GM12878 (cell line): ENCODE data around the gene PLXND1. TPM values are rescaled to one million over a fixed set of nuclear protein-coding genes. Genes with fewer than 3 reads are reported as not detected.

Experiments used
- ATAC-seq: fragments of 200-7000 bp; cut with Tn5 transposase; 3 replicates; pipeline ENCODE4 v1.9.1; 2020; ENCODE audit warnings: mild to moderate bottlenecking, moderate library complexity
- BruUV-seq: library from RNA; stranded (reverse); fragments of 400-500 nt; replicated peaks from 2 replicates; lab custom pipeline; 2021; lab: Mats Ljungman, UMichigan
- CTCF ChIA-PET: fragments of 300-600 bp; sonication (Branson Sonifier 250); formaldehyde crosslinking; extraction: SDS; loops from one replicate; lab custom pipeline; 2021; ENCODE audit warnings: inconsistent platforms; lab: Yijun Ruan, JAX
- POLR2A ChIA-PET: fragments of 350-600 bp; formaldehyde crosslinking; extraction: SDS; loops from one replicate; lab custom pipeline; 2021; ENCODE audit warnings: inconsistent platforms; lab: Charles Lee
- RAD21 ChIA-PET: fragments of 300-600 bp; sonication (Branson Sonifier 250); formaldehyde crosslinking; loops from one replicate; lab custom pipeline; 2023; ENCODE audit warnings: antibody characterized with exemption; ENCODE audit not compliant: unreplicated experiment; lab: Charles Lee
- SMC1A ChIA-PET: fragments of 300-600 bp; sonication (Branson Sonifier 250); formaldehyde crosslinking; loops from one replicate; lab custom pipeline; 2023; ENCODE audit not compliant: unreplicated experiment, uncharacterized antibody; lab: Charles Lee
- DNase-seq: peaks from one replicate; pipeline ENCODE4 v3.0.0-alpha.2; 2011; ENCODE audit warnings: low read depth, low spot score
- FAIRE-seq: peaks from 3 replicates; lab custom pipeline; 2011; peaks lifted over from hg19 to GRCh38; lab: Jason Lieb, UNC
- H2AFZ ChIP-seq: 2 replicates; pipeline ENCODE4 v1.6.0; 2011; ENCODE audit warnings: low read depth, low read length, control low read depth; ENCODE audit not compliant: control insufficient read depth
- H3K27ac ChIP-seq: 2 replicates; pipeline ENCODE4 v1.5.1; 2011; ENCODE audit warnings: control low read depth; ENCODE audit not compliant: control insufficient read depth, insufficient read depth
- H3K27me3 ChIP-seq, 2 experiments: replicated peaks in 1 of 2; 2 replicates each; pipeline versions ENCODE4 v1.6.0 to v1.6.1; 2011; ENCODE audit warnings: low read length in 1 of 2; ENCODE audit not compliant: control insufficient read depth in 2 of 2, insufficient read depth in 2 of 2
- H3K36me3 ChIP-seq, 2 experiments: 2 replicates each; pipeline ENCODE4 v1.5.1; 2011; ENCODE audit warnings: low read length in 1 of 2; ENCODE audit not compliant: control insufficient read depth in 2 of 2, insufficient read depth in 2 of 2
- H3K4me1 ChIP-seq: 2 replicates; pipeline ENCODE4 v1.6.1; 2011; ENCODE audit warnings: mild to moderate bottlenecking, low read length, moderate library complexity, mixed read lengths; ENCODE audit not compliant: control insufficient read depth, insufficient read depth
- H3K4me2 ChIP-seq: 2 replicates; pipeline ENCODE4 v1.6.0; 2011; ENCODE audit warnings: control low read depth; ENCODE audit not compliant: control insufficient read depth, insufficient read depth
- H3K4me3 ChIP-seq: fragments of 200-600 bp; sonication (generic); 2 replicates; pipeline ENCODE4 v1.5.1; 2016
- H3K79me2 ChIP-seq: 2 replicates; pipeline ENCODE4 v1.6.0; 2011; ENCODE audit warnings: low read length; ENCODE audit not compliant: control insufficient read depth, insufficient read depth
- H3K9ac ChIP-seq: 2 replicates; pipeline ENCODE4 v1.8.0; 2011; ENCODE audit warnings: low read length, control low read depth, mixed read lengths; ENCODE audit not compliant: control insufficient read depth, insufficient read depth
- H3K9me3 ChIP-seq: replicated peaks from 3 replicates; pipeline ENCODE4 v1.5.1; 2011; ENCODE audit warnings: mild to moderate bottlenecking, low read length; ENCODE audit not compliant: control insufficient read depth, insufficient read depth
- H4K20me1 ChIP-seq: 2 replicates; pipeline ENCODE4 v1.6.0; 2011; ENCODE audit not compliant: control insufficient read depth, insufficient read depth
- BMI1 ChIP-seq: fragments of 450-650 bp; IDR thresholded peaks from 2 replicates; pipeline ENCODE4 v1.6.1; 2016; ENCODE audit warnings: mild to moderate bottlenecking, moderate library complexity, borderline replicate concordance
- DPF2 ChIP-seq: fragments of 450-650 bp; IDR thresholded peaks from 2 replicates; pipeline ENCODE4 v1.6.1; 2017; ENCODE audit warnings: mild to moderate bottlenecking
- ETV6 ChIP-seq, 2 experiments: fragments of 450-650 bp in 1 of 2; IDR thresholded peaks in 1 of 2; conservative IDR thresholded peaks in 1 of 2; 2 replicates each; pipeline ENCODE4 v1.6.1; 2014; ENCODE audit warnings: antibody characterized with exemption in 1 of 2, borderline replicate concordance in 1 of 2, low read depth in 1 of 2, mild to moderate bottlenecking in 1 of 2, moderate library complexity in 1 of 2
- GABPA ChIP-seq: IDR thresholded peaks from 2 replicates; pipeline ENCODE4 v1.6.1; 2014; ENCODE audit warnings: antibody characterized with exemption, low read depth, mild to moderate bottlenecking, inconsistent platforms
- KAT2A ChIP-seq: conservative IDR thresholded peaks from 2 replicates; pipeline ENCODE4 v1.6.1; 2011; ENCODE audit warnings: low read depth, low read length; ENCODE audit not compliant: control insufficient read depth
- MAX ChIP-seq: IDR thresholded peaks from 2 replicates; pipeline ENCODE4 v1.6.1; 2012; ENCODE audit warnings: low read depth, low read length, improper control_type of control experiment
- MEF2A ChIP-seq: IDR thresholded peaks from 2 replicates; pipeline ENCODE4 v1.6.1; 2011; ENCODE audit warnings: low read depth, mild to moderate bottlenecking, low read length, moderate library complexity; ENCODE audit not compliant: insufficient read depth
- RCOR1 ChIP-seq: conservative IDR thresholded peaks from 2 replicates; pipeline ENCODE4 v1.6.1; 2012; ENCODE audit warnings: low read depth, low read length, improper control_type of control experiment
- RELB ChIP-seq: fragments of 450-650 bp; IDR thresholded peaks from 2 replicates; pipeline ENCODE4 v1.6.1; 2017; ENCODE audit warnings: low read depth, mild to moderate bottlenecking, moderate library complexity
- SPI1 ChIP-seq: IDR thresholded peaks from 2 replicates; pipeline ENCODE4 v1.6.1; 2011; ENCODE audit warnings: low read depth, mild to moderate bottlenecking, low read length, moderate library complexity, borderline replicate concordance; ENCODE audit not compliant: insufficient read depth
- SREBF1 ChIP-seq: IDR thresholded peaks from 2 replicates; pipeline ENCODE4 v1.6.1; 2012; ENCODE audit warnings: mild to moderate bottlenecking, low read length
- TAF1 ChIP-seq: IDR thresholded peaks from 2 replicates; pipeline ENCODE4 v1.6.1; 2011; ENCODE audit warnings: mild to moderate bottlenecking, low read depth, low read length, borderline replicate concordance
- TARDBP ChIP-seq: IDR thresholded peaks from 2 replicates; pipeline ENCODE4 v1.6.1; 2016; ENCODE audit warnings: borderline replicate concordance
- TBL1XR1 ChIP-seq: IDR thresholded peaks from 2 replicates; pipeline ENCODE4 v1.6.1; 2012; ENCODE audit warnings: low read depth, low read length, improper control_type of control experiment
- WGBS: methylation state at CpG from one replicate; pipeline ENCODE4 v1.1.6; 2016; ENCODE audit warnings: low lambda C conversion rate; ENCODE audit not compliant: insufficient replicate concordance, insufficient coverage; ENCODE audit errors: missing lambda C conversion rate; 5-methylcytosine and 5-hydroxymethylcytosine counted together
- in situ Hi-C: fragments of 300-500 bp; cut with MboI; formaldehyde crosslinking; loops from 9 replicates; pipeline ENCODE4 v1.14.3; 2018; ENCODE audit warnings: mixed read lengths
- intact Hi-C: fragments of 100-400 bp; cut with micrococcal nuclease; formaldehyde crosslinking; loops from one replicate; pipeline ENCODE4 v1.14.2; 2022; ENCODE audit not compliant: unreplicated experiment
- polyA plus RNA-seq, 11 experiments: library from polyadenylated mRNA; depleted of rRNA in 4 of 11; unstranded in 6 of 11; stranded (reverse) in 5 of 11; fragments of >200 nt; fragmentation: Nextera tagmentation in 4 of 11; fragmentation: Illumina TruSeq in 1 of 11; extraction: Ambion mirVana in 4 of 11; extraction: Trizol in 1 of 11; gene quantifications; 1 replicate in 1 of 11; 2 replicates in 10 of 11; pipeline versions ENCODE4 v1.2.1 to v1.2.3, GENCODE V29; 2011 to 2016; ENCODE audit warnings: inconsistent platforms in 2 of 11, missing spikeins in 2 of 11, low read depth in 1 of 11
- total RNA-seq, 4 experiments: library from RNA; depleted of rRNA in 3 of 4; stranded (reverse); fragments of >200 nt in 3 of 4; fragmentation: Illumina TruSeq in 1 of 4; extraction: Trizol in 1 of 4; gene quantifications; 2 replicates each; pipeline versions ENCODE4 v1.2.1 to v1.2.3, GENCODE V29; 2013 to 2021

Gene PLXND1
- total and polyA plus RNA-seq, 10 of the 15 experiments (the other 5 are each of a cell fraction or from before 2014, with no cell fraction given) = 0.01 to 2.3 (median 0.72) TPM; not detected in 7

- ChIA-PET POLR2A (no interaction called here), RAD21 (no interaction called here), CTCF (no interaction called here), SMC1A (interaction anchor here (0.8 kb wide), 1 partner anchor 119 kb away, joined by 3 read pairs; no protein-coding TSS in a partner anchor)
- in situ Hi-C loops = no loop called here
- Histone ChIP-seq H3K9me3 (no peaks in the 10 kb centered on the region), H3K9ac (no peak overlapping the region), H3K79me2 (no peaks in the 10 kb centered on the region), H4K20me1 (no peaks in the 10 kb centered on the region), H2AFZ (no peak overlapping the region), H3K4me1 (no peaks in the 10 kb centered on the region), H3K27me3 (peaks cover 6 to 12% of the 10 kb centered on the region in 2 experiments; a peak in 3 of 4 replicates), H3K27ac (no peak overlapping the region), H3K4me2 (no peak overlapping the region), H3K36me3 (no peaks in the 10 kb centered on the region), H3K4me3 (no peak overlapping the region)
- 97% methylated on average over 3 of the region's 3 CpGs for WGBS
- no TSS peak for BruUV-seq
- FAIRE-seq (no peak), DNase-seq (no peak), ATAC-seq (no peak)
- intact Hi-C loops = no loop called here
- TF ChIP-seq SPI1 = no peak
- no peak for TF ChIP-seq MAX
- TF ChIP-seq TAF1 = no peak
- no peak for TF ChIP-seq ETV6 (conservative IDR thresholded peaks at IDR 0.05 in 1 of 2, IDR thresholded peaks at IDR 0.05 in 1 of 2; ENCODE audit: borderline replicate concordance in 1 of 2, low read depth in 1 of 2)
- TF ChIP-seq TARDBP = no peak
- no peak for TF ChIP-seq GABPA
- no peak for TF ChIP-seq BMI1
- no peak for TF ChIP-seq RCOR1
- TF ChIP-seq RELB = no peak
- no peak for TF ChIP-seq KAT2A
- no peak for TF ChIP-seq TBL1XR1
- no peak for TF ChIP-seq DPF2
- no peak for TF ChIP-seq SREBF1
- TF ChIP-seq MEF2A = no peak
These were observed 3.2 kb upstream of the PLXND1 start for GRCh38 chr3:129609591-129610182.
